ENCODE measurements around the gene AVPR1A.

Gene AVPR1A

DNA sequence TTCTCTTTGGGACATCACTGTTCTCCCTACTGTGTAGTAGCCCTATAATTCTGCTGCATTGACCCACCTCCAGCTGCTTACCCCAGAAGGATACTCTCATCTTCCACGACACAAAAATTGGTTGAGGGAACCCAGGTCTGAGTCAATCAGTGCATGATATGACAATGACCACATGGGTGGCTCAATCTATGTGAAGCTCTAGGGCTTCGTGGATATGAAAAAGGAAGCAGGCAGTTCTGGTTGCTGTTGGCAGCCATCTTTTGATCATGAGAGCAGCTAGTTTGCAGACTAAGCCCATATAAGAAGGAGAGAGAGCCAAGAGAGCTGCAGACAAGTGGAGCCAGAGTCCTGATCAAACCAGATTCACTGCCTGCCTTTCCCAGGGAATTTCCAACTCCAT is 57.9 kb downstream of the AVPR1A start:
- DNase-seq: no peak

Data from stimulated activated CD4-positive, alpha-beta T cell treated with anti-CD3 and anti-CD28 coated beads, Interleukin-4, amount 100 ng/mL, for 4 hours (primary cell).